ENCODE results near the gene PRKCH. TPM values are rescaled to one million over a fixed set of nuclear protein-coding genes. Genes with fewer than 3 reads are reported as not detected.

PRKCH gene
- total and polyA plus RNA-seq, 9 of the 15 experiments (the other 6 are each of a cell fraction or from before 2014, with no cell fraction given): 0.61 to 4.4 (median 4.0) TPM

- FAIRE-seq (no peak), ATAC-seq (no peak), DNase-seq (ENCODE audit: extremely low read depth in 1 of 4, low spot score in 3 of 4) (no peak)
- Histone ChIP-seq H3K4me1 (replicated peaks in 1 of 2; ENCODE audit: control insufficient read depth in 2 of 2, insufficient read depth in 2 of 2, low read length in 2 of 2) (peaks cover 0 to 11% of the 10 kb centered on the region in 2 experiments; a peak in 2 of 5 replicates), H3K27me3 (ENCODE audit: control insufficient read depth in 2 of 2, insufficient read depth in 2 of 2, low read length in 2 of 2) (no peaks in the 10 kb centered on the region; a peak in 1 of 5 replicates), H3K4me2 (ENCODE audit: insufficient read depth, low read length) (no peak overlapping the region), H3K9me1 (ENCODE audit: control insufficient read depth, insufficient read depth, low read length) (no peaks in the 10 kb centered on the region), H3K27ac (ENCODE audit: extremely low read depth, low read depth, low read length) (no peak overlapping the region), H3K79me2 (ENCODE audit: control insufficient read depth, insufficient read depth, low read length) (no peaks in the 10 kb centered on the region), H3K9ac (ENCODE audit: insufficient read depth in 1 of 2, low read depth in 2 of 2, low read length in 2 of 2) (no peak overlapping the region), H3K36me3 (ENCODE audit: control insufficient read depth, insufficient read depth, low read length) (no peaks in the 10 kb centered on the region), H3K9me3 (replicated peaks; ENCODE audit: control insufficient read depth, insufficient read depth, low read depth, low read length) (no peaks in the 10 kb centered on the region), H3K4me3 (no peak overlapping the region), H4K20me1 (replicated peaks; ENCODE audit: control insufficient read depth, insufficient read depth, low read length) (no peaks in the 10 kb centered on the region), H2AFZ (ENCODE audit: low read depth, low read length) (no peak overlapping the region)
- CTCF ChIA-PET (ENCODE audit: low intra/inter-chr PET ratio): no interaction called here
- 50% methylated on average over 1 of the region's 1 CpG for WGBS (ENCODE audit: insufficient coverage, low coverage, missing lambda C conversion rate)
- in situ Hi-C loops (cut with MboI): no loop called here
- BruUV-seq (replicated peaks): no TSS peak
- POLR2A ChIA-PET: interaction anchor here (0.6 kb wide), 2 partner anchors 16 to 313 kb away, joined by 3 to 4 read pairs; no protein-coding TSS in a partner anchor
- intact Hi-C loops (cut with micrococcal nuclease): no loop called here
- no peak for TF ChIP-seq ZSCAN32 (CRISPR knock-in tag; IDR thresholded peaks at IDR 0.05)
- TF ChIP-seq RAD21 (CRISPR knock-in tag; conservative IDR thresholded peaks at IDR 0.05 in 1 of 2, IDR thresholded peaks at IDR 0.05 in 1 of 2): no peak
- TF ChIP-seq SRSF9 (IDR thresholded peaks at IDR 0.05; ENCODE audit: borderline replicate concordance, low read depth, low read length): no peak
- TF ChIP-seq GATAD2B (IDR thresholded peaks at IDR 0.05; ENCODE audit: borderline replicate concordance): no peak
- no peak for TF ChIP-seq KAT2B (IDR thresholded peaks at IDR 0.05; ENCODE audit: low read depth, low read length)
- no peak for TF ChIP-seq ATF6 (CRISPR knock-in tag; IDR thresholded peaks at IDR 0.05)
- no peak for TF ChIP-seq TOE1 (IDR thresholded peaks at IDR 0.05; ENCODE audit: borderline replicate concordance)
- no peak for TF ChIP-seq TOE1 (CRISPR knock-in tag; IDR thresholded peaks at IDR 0.05; ENCODE audit: borderline replicate concordance, low read depth)
- no peak for TF ChIP-seq ZNF280A (IDR thresholded peaks at IDR 0.05; ENCODE audit: low read depth, partially characterized antibody)
- no peak for TF ChIP-seq MLLT1 (IDR thresholded peaks at IDR 0.05)
- TF ChIP-seq ILF3 (IDR thresholded peaks at IDR 0.05; ENCODE audit: borderline replicate concordance): no peak
- TF ChIP-seq SNIP1 (IDR thresholded peaks at IDR 0.05; ENCODE audit: low read depth): no peak
- TF ChIP-seq ZBTB5 (IDR thresholded peaks at IDR 0.05): no peak
- TF ChIP-seq SMARCC2 (IDR thresholded peaks at IDR 0.05; ENCODE audit: low read depth): no peak
- TF ChIP-seq HDAC3 (IDR thresholded peaks at IDR 0.05; ENCODE audit: borderline replicate concordance, partially characterized antibody): no peak
Observed at GRCh38 chr14:61535032-61535431, 213.7 kb downstream of the PRKCH start.
